HG03196 (cell line): ENCODE measurements around the gene ATP6V0D1.

ENCODE experiments used
- ATAC-seq: cut with Tn5 transposase; IDR thresholded peaks from one replicate; pipeline ENCODE4 v1.9.1; 2021; ENCODE audit not compliant: unreplicated experiment

The ATP6V0D1 gene

DNA sequence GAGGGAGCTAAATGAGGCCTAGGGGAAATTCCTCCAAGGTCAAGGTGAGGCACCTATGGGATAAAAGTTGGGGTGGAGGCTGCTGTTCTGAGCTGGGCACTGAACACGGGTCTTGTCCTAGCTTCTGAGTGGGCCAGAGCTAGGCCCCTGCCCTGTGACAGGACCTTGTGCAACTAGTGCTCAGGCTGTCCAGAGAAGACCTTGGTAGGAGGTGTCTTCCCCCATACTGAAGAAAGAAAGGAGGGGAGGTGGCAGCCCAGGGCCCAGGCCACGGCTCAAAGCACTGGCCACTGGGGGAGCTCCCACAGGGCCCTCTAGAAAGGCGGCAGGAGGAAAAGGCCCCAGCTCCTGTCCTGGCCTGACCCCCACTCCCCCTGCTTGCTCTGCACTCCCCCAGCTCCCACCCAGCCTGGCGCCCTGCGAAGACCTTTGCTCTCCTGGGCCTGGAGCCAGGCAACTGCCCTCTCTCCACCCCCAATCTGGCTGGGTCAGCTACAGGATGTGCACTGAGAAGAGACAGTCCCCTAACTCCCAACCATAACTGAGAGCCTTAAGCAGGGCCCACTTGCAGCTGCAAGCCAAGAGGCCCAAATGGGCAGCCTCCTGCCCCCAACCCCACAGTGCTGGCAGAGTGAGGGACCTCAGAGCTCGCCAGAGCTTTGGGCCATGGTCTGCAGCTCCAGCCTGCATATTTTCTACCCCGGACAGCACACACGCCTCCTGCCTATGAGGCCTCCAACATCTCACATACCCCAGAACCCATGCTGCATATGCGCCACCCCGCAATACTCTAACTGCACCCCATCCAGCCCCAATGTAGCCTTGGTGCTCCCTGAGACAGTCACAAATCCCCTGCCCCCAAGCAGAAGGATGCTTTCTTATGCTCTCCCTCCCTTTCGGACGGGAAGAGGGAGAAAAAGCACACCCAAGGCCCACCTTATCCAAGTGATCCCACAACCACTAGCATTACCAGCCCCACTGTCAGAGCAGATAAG lies 34.7 kb downstream of the ATP6V0D1 start:
- no peak for ATAC-seq

DNA sequence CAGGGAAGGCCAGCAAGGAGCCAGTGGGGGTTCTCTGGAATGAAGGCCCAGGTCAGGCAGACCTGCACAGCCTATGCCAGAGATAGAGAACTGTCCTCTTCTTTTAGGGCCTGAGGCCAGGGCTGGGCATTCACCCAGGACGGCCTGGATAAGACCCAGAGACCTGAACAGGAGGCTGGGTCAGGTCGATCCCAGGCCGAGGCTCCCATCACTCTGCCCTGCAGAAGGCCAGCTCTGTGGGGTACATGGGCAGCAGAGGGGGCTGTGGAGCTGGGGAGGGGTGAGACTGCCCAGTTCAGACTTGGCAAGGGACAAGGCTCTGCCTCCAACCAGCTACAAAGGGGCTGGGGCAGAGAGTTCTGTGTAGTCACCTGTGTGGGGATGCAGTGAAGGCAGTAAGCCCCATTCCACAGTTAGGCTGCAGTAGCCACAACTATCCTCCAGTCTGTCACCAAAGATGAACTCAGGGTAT lies 35.5 kb downstream of the ATP6V0D1 start:
- no peak for ATAC-seq

DNA sequence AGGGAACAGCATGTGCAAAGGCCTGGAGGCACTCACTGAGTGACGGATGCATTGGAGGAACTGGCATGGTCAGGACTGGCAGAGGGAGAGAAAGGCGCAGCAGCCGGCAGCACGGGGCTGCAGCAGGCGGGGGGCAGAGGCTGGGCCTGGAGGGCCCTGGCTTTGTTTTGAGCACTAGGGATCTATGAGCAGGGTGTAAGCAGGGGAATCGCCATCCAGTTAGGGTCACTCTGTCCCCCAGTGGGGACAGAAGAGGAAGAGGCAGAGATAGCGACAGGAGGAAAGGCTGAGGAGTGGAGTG lies 35.9 kb downstream of the ATP6V0D1 start:
- ATAC-seq = no peak

DNA sequence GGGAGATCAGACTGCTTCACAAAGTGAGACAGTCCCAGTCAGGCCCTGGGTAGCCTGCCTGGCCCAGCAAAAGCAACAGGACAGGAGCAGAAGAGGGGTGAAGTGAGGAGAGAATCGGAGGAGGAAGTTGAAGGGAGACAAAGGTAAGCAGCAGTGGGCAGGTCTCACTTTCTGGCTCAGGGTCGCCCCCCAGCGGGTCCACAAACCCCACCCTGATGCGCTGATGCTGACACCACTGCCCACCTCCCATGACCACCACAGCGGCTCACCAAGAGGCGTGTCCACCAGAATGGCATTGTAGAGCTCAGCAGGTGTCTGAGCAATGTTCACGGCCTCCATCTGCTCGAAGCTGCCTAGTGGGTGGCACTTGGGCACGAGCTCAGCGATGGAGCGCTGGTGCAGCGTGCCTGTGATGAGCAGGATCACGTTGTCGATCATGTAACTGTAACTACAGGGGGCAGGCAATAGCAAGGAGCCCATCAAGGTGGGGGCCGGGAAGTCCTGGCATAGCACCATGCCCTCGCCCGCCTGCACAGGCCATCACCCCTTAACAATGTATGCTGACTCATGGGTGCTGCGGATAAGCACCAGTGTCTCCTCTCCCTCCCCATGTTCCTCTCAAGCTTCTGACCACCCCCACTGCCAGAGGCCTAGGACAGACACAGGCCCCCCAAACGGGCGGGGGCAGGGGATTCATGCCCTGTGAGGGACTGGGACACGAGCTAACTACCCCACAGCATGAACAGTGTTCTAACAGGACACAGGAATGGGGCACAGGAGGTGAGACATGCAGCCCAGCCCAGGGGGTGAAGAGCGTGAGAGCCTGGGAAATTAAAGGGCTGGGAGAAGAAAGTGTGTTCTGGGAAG lies 36.5 kb downstream of the ATP6V0D1 start:
- no peak for ATAC-seq

DNA sequence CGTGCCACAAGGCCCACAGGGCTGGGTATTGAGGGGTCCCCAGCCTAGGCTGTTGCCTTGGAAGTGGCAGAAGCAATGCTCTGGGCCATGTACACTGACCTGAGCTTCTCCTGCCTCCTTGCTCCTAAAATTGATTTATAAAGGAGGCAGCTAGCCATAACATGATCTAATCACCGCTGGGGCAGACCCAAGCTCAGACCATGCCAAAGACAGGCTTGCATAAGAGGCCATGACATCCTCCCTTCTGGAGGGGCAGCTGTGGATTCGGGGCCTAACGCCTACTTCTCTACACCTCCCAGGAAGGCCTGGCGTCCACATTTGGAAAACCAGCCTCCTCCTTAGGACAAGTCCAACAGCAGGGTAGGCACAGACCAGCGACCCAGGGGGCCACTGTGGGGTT lies 37.7 kb downstream of the ATP6V0D1 start:
- ATAC-seq = no peak

DNA sequence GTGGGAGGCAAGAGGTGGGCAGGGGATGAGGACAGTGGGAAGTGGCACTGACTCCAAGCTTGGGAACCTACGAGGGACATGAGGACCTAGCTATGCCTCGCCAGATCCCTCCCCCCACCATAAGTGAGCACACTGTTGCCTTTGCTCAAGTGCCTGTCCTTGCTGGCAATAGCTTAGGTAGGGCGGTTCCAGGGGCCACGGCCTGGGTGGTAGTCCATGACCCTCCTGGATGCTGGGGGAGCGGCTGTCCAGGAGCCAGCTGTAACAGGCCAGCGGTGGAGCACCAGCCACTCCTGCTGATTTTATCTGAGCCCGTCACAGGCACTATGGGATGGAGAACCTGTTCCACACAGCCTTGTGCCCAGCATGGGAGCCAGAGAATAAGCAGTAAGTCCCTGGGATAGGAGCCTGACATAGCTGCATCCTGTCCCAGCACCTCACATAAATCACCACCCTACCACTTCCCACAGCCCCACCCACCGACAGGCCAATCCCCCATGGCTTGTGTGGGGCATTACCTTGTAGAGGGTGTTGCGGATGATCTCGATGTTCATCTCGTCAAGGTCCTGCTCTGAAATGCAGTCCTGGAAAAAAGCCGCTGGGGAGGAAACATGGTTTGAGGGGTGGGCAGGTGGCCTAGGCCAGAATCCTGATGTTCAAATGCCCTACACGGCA lies 38.2 kb downstream of the ATP6V0D1 start:
- no peak for ATAC-seq

DNA sequence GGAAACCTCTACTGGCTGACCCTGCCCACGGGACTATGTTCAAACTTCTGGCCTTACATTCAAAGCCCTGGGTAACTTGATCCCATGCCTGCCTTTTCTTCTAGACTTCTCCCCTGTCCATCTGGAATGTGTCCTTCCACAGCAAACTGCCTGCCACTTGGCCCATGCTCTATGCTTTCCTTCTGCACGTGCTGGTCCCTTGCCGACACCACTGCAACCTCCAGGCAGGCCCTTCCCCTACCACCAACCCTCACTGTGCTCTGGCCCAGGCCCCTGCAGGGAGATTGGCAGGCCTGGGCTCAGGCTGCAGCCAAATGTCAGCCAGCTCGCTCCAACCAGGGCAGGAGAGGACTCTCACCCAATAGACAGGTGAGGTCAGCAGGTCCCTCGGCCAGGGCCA lies 39.0 kb downstream of the ATP6V0D1 start:
- no peak for ATAC-seq

DNA sequence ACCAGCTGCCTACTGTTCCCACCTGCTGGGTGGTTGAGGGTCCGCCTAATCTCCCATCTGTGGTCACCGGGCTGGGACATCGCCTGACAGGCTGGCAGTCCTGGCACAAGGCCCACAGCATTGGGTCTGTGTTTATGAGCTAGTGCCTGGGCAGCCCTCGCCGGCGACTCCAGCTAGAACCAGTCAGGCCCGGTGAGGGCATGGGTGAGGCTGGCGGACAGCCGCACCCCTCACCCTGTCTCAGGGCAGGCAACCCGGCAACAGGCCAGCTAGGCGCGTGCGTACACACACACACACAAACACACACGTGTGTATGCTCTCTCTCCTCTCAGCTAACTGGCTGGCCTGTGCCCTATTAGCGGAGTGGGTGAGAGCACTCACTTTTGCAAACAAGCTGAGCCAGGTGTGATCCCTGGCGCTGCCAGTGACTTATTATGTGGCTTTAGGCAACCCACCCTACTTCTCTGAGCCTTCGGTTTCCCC lies 39.6 kb downstream of the ATP6V0D1 start:
- no peak for ATAC-seq

DNA sequence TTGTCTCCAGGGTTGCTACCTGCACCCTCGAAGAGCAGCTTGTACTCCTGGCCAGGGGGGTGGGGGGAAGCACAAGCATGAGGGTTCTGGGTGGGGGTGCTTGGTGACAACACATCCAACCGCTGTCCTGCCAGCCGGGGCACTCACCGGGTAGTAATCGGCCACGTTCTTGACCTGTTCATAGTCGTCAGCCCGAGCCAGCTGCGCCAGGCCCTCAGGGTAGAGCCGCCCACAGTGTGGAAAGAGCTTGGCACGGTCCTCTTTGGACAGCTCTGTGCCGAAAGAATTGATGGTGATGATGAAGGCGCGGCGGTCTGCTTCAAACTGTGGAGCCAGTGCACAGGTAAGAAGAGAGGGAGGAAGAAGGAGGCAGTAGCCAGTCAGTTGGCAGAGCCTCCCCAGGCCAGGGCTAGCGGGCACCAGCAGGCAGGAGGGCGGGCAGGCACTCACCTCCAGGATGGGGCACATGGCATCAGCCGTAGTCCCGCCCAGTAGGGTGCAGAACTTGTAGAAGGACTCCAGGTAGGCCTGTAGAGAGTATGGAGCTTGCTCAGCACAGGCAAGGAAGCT lies 42.0 kb downstream of the ATP6V0D1 start:
- no peak for ATAC-seq

DNA sequence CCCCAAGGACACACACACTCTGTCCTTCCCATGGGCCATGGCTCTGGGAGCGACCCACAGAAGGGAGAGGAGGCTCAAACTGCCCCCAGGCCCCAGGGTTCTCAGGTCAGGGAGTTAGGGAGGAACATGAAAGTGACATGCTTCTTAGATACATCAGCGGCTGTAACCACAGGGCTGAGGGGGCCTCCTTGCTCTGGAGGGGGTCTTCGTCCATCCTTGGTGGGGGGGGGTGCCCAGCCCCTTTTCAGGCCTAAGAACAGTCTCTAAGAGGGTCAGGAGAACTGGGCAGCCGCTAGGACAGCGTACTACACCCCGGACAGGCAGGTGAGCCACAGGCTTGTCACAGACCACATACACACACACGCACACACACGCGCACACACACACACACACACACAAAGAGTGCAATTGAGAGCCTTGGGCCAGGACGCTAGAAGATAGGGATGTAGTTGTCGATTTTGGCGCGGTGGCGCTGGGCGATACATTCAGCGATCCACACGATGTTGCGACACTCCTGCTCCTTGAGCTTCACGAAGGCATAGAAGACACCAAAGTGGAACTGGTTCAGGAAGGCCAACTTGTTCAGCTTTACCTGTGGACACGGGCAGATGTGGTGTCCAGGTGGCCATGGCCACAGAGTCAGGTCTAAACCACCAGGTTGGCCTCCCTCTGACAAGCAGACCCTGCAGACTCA lies 42.7 kb downstream of the ATP6V0D1 start:
- no peak for ATAC-seq

DNA sequence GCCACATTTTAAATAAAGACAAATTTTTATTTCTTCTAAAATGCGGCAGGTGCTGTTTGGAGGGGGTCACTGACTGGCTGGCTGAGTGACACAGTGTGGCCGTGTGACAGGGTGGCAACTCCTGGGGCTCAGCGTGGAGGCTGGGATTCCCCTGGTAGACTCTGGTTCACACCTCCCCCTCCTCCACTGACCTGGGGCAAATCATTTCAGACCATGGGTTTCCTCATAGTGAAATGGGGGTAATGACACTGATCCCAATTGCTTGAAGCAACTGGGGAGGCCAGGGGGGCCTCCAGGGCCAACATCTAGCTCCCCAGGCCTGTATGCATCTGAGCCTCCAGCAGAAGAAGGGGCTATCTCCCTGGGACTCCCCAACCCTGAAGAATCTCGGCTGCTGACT lies 43.4 kb downstream of the ATP6V0D1 start:
- no peak for ATAC-seq

DNA sequence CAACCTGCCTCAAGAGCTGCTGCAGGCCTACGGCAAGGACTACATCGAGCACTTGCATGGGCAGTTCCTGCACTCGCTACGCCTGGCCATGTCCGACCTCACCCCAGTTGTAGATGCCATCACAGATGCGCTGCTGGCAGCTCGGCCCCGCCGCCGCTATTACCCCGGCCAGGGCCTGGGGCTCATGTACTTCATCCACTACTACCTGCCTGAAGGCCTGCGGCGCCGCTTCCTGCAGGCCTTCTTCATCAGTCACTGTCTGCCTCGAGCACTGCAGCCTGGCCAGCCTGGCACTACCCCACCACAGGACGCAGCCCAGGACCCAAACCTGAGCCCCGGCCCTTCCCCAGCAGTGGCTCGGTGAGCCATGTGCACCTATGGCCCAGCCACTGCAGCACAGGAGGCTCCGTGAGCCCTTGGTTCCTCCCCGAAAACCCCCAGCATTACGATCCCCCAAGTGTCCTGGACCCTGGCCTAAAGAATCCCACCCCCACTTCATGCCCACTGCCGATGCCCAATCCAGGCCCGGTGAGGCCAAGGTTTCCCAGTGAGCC lies 44.2 kb downstream of the ATP6V0D1 start:
- no peak for ATAC-seq

DNA sequence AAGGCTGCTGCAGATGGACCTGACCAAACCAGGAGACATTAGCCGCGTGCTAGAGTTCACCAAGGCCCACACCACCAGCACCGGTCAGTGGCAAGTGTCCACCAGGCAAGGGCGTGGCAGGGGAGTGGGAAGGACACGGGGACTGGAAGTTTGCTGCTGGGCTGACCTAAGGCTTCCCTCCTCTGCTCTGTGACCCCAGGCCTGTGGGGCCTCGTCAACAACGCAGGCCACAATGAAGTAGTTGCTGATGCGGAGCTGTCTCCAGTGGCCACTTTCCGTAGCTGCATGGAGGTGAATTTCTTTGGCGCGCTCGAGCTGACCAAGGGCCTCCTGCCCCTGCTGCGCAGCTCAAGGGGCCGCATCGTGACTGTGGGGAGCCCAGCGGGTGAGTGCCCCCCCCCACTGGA lies 45.2 kb downstream of the ATP6V0D1 start:
- ATAC-seq = no peak

DNA sequence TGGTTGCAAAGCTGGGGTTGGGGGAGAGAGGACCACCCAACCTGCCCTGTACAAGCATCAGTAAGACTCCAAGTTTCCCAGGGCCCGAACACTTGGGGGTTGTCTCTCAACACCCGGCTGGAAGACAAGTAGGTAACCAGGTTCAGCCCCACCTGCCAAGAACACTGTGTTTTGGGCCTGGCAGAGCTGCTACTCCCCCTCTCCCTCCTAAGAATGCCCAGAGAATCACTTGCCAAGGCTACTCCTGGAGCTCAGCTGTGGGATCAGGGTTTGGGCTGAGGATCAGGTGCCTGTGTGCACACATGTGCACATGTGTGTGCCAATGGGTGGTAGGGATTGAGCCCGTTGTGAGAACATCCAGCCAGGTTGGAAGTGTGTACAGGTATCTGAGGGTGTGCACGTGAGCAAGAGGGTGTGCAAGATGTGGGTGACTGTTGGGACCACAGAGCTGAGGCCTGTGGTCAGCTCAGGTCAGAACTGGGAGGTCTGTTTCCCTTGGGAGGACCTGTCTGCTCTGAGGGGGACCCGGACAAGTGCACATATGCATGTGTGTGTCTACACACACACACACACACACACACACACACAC lies 47.7 kb downstream of the ATP6V0D1 start:
- ATAC-seq = no peak

DNA sequence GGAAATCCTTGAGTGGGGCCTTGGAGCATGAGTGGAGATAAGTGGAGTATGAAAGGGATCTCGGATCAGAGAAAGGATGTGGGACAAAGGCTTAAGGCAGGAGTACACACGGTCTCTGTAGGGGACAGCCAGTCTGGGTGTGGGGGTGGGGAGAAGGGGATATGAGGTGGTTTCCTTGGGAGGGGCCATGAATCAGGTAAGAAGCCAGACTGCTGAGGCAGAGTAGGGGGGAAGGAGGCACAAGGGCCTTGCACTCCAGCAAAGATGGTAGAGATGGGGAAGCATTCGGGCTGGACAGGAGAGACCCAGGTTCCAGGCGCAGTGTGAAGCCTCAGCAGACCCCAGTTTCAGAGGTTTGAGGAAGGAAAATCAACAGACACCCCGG lies 48.5 kb downstream of the ATP6V0D1 start:
- no peak for ATAC-seq

DNA sequence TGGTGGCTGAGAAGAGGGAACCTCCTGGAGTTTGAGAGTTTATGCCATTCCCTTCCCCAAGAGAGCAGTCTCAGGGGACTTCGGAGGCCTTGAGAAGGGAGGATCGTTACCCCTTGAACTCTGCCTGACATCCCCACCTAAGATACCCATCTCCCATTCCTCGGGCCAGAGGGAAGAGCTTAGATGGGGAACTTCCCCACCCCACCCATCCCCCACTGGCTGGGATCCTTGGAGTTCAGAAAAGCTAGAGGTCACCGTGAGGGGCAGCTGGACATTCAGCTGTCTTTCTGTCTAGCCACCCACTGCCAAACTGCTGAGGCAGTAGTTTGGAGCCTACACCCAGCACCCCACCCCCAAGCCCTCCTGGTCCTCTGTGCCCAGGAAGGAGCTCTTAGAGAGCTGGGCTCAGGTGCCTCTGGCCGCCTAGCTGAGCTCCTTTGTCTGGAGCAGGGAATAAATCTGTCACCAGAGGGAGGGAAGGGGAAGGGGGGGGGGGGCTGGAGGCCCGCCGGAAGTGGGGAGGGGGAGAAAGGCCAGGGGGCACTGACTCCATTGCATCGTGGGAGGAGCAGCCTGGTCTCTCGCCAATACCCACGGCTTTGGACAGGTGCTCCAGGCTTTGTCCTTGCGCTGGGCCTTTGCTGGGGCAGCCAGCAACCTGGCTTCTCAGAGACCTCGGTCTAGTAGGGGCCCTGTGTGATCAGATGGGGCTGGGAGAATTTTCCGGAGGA lies 49.0 kb downstream of the ATP6V0D1 start:
- no peak for ATAC-seq

DNA sequence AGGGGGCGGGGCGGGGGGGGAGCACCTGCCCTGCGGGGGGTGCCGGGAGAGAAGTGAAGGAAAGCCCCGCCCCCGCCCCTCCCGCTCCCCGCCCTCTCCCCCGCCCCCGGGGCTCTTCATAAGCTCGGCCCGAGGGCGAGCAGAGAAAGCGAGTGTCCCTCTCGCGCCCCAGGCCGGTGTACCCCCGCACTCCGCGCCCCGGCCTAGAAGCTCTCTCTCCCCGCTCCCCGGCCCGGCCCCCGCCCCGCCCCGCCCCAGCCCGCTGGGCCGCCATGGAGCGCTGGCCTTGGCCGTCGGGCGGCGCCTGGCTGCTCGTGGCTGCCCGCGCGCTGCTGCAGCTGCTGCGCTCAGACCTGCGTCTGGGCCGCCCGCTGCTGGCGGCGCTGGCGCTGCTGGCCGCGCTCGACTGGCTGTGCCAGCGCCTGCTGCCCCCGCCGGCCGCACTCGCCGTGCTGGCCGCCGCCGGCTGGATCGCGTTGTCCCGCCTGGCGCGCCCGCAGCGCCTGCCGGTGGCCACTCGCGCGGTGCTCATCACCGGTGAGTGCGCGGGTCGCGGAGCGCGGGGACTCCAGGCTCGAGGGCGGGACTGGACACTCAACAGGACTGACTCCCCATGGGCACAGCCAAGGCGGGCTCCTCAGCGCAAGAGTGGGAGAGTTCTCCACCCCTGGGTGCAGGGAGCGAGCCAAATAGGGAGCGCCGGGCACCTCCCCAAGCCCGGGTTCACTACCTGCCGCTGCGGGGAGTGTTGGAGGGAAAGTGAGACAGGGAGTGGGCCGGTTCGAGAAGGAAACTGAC lies 49.8 kb downstream of the ATP6V0D1 start, which contains the start of gene HSD11B2:
HSD11B2 (plus strand) TSS at position 145 of the 798 bp plus-strand sequence; CDS start at position 273, 128 bp downstream.
- ATAC-seq = no peak

DNA sequence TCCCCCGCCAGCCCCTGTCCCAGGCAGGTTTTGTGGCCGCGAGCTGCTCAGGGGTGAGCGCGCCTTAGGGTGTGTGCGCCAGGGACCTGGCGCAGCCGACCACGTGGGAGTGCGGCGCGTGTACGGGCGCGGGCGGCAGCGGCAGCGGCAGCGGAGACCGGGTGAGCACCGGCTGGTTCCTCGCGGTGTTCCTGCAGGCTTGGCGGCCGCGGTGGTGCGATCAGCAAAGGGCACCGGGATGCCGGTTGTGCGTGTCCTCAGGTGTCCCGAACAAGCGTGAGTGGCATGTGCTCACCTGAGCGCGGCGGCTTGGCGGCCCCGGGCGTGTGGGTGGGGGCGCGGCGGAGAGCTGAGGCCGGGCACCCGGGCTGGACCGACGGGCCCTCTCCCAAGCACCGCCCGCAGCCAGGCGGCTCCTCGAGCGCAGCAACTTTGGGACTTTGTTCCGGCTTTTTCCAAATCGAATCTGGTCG lies 50.4 kb downstream of the ATP6V0D1 start:
- ATAC-seq = no peak
